GM12891 (cell line): ENCODE data around the gene KRT4.

Source experiments
- POLR2A ChIP-seq: IDR thresholded peaks from 2 replicates; pipeline ENCODE4 v1.6.1; 2011; ENCODE audit warnings: low read depth, low read length, control low read depth
- POLR2AphosphoS5 ChIP-seq: IDR thresholded peaks from 2 replicates; pipeline ENCODE4 v1.6.1; 2011; ENCODE audit warnings: low read depth, low read length, control low read depth
- POU2F2 ChIP-seq: IDR thresholded peaks from 2 replicates; pipeline ENCODE4 v1.6.1; 2011; ENCODE audit warnings: low read depth, mild to moderate bottlenecking, control low read depth, low read length, moderate library complexity
- SPI1 ChIP-seq: IDR thresholded peaks from 2 replicates; pipeline ENCODE4 v1.6.1; 2011; ENCODE audit warnings: low read depth, low read length, control low read depth
- TAF1 ChIP-seq: IDR thresholded peaks from 2 replicates; pipeline ENCODE4 v1.6.1; 2011; ENCODE audit warnings: low read depth, low read length, control low read depth

GRCh38 chr12:52837781-52838608 is 24.1 kb upstream of the KRT4 start:
- no peak for TF ChIP-seq SPI1
- TF ChIP-seq POLR2AphosphoS5 = no peak
- no peak for TF ChIP-seq POLR2A
- TF ChIP-seq TAF1 = no peak
- TF ChIP-seq POU2F2 = no peak
